KOPT-K1 (cell line): ENCODE data around the gene ARAP1.

Source experiments
- H3K27ac ChIP-seq: fragments of 200-600 bp; sonication (generic); 2 replicates; pipeline ENCODE4 v1.5.1; 2016; ENCODE audit warnings: antibody characterized with exemption, mild to moderate bottlenecking, low read depth, low read length; ENCODE audit not compliant: poor library complexity, severe bottlenecking
- H3K36me3 ChIP-seq: fragments of 200-600 bp; sonication (generic); 2 replicates; pipeline ENCODE4 v1.5.1; 2017; ENCODE audit warnings: antibody characterized with exemption, mild to moderate bottlenecking, low read length, moderate library complexity; ENCODE audit not compliant: insufficient read depth
- H3K9me3 ChIP-seq: fragments of 200-600 bp; sonication (generic); 2 replicates; pipeline ENCODE4 v1.5.1; 2017; ENCODE audit warnings: antibody characterized with exemption, low read length, mild to moderate bottlenecking; ENCODE audit not compliant: insufficient read depth, poor library complexity, severe bottlenecking

The ARAP1 gene

DNA sequence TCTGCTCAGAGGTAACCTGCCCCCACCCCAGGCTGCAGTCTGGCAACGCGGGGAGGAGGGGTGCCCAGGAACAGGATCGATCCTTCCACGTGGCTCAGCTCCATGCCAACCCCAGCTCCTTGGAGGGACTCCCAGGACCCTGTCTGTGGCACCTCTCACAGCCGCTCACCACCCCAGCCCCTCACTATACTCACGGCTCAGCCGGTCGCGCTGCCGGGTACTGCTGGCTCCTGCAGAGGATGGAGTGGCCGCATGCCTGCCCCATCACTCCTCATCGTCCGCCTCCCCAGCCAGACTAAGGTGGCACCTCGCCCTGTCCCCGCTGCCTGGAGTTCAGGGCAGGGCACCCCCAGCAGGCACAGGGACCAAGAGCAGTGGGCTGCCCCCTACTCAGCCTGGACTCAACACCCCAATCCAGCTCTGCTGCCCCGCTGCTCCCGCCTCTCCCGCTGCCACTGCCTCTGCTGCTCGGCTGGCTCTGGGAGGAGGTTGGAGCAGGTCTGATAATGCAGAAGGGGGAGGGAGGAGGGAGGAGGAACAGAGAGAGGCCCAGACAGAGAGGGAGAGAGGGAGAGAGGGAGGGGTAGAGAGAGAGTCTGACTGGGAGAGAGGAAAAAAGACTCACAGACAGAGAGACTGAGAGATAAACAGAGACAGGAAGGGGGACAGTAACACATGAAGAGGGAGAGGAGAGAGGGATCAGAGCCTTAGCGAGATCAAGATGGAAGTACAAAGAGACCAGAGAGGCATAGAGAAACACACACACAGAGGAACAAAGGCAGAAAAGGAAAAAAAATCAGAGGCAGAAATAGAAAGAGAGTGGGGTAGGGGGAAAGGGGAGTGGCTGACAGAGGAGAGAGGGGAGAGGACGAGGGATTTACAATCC lies 78.0 kb downstream of the ARAP1 start, which contains the start of gene PDE2A:
Gene PDE2A, minus strand, starts transcription at position 480 of the 886 bp plus-strand sequence. Its CDS starts 215 bp downstream, at position 265.
- H3K9me3 ChIP-seq: no peaks in the 10 kb centered on the region
- no peak within 1 kb of the TSS for H3K27ac ChIP-seq
- no peaks in the 10 kb centered on the region for H3K36me3 ChIP-seq

DNA sequence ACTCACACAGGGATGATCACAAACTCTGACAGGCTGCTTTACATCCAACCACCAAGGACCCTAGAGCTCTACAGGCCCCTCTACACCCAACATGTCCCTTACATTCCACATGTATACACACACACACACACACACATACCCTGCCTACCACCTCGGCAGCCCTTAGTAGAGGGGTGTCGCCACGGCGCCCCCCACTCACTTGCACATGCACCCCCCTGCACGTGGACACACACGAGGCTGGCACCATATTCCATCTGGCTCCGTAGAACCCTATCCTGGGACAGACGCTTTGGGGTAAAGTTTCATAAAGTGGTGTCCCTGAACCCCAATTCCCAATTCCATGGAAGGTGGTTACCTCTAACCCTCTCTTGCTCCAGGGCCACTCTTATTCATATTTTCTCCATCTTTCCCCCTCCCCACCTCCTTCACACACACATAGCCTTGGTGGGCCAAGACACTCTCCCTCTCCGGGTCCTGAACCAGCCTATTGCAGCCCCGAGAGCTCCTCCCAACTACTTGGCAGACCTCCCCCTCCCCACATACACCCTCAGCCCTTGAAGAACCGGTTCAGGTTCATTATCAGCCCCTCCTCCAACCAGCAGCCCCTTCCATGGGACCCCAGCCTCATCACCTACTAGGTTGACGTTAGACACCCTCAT lies 78.8 kb downstream of the ARAP1 start:
- no peaks in the 10 kb centered on the region for H3K9me3 ChIP-seq
- H3K36me3 ChIP-seq: no peaks in the 10 kb centered on the region
- H3K27ac ChIP-seq: no peak overlapping the region

DNA sequence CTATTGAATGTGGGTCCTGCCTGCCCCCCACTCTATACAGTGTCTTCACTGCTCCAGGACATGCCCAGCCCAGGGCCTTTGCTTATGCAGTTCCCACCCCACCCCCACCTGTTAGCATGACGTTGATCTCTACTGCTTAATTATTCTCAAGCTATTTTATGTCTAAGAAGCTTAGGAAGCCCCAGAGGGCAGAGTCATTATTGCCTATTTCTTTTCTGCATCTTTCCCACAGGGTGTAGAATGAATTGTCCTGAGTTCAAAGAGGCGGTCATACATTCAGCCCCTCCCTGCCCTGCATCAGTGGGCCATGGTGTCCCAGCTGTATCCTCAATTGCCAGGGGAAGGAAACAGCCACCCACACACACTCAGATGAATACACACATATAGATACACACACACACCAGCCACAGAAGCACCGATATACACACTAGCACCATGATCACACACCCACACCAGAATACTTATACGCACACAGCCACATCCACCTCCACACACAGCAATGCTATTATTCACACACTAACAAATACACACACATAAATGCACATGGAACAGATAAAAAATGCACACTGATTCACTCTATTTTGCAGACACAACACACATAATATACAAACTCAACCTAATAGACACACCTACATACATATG lies 79.5 kb downstream of the ARAP1 start:
- Histone ChIP-seq H3K36me3 (no peaks in the 10 kb centered on the region), H3K27ac (no peak overlapping the region), H3K9me3 (peaks cover 4% of the 10 kb centered on the region)

GRCh38 chr11:72671152-72672099 lies 80.8 kb downstream of the ARAP1 start:
- Histone ChIP-seq H3K9me3 (peaks cover 11% of the 10 kb centered on the region), H3K36me3 (no peaks in the 10 kb centered on the region), H3K27ac (no peak overlapping the region)

GRCh38 chr11:72670041-72670440 lies 82.2 kb downstream of the ARAP1 start:
- no peak overlapping the region for H3K27ac ChIP-seq
- H3K9me3 ChIP-seq: peaks cover 11% of the 10 kb centered on the region
- no peaks in the 10 kb centered on the region for H3K36me3 ChIP-seq

DNA sequence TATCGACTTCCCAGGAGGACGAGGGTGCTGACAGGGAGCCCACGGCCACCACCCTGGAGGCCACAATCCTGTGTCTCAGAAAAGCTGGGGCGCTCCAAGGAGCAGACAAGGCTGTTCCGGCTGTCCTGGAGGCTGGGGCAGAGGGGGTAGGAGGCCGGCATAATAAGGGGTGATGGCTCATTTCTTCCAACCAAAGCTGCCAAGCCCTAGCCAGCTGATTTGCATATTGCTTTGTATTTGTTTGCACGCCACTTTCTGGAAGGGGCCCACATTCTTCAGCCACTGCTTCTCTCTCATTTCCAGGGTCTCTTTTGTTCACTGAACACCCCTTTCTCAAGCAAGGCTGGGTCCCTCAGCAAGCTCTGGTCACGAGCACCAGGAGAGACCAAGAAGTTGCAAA lies 82.7 kb downstream of the ARAP1 start:
- no peaks in the 10 kb centered on the region for H3K36me3 ChIP-seq
- no peak overlapping the region for H3K27ac ChIP-seq
- peaks cover 11% of the 10 kb centered on the region for H3K9me3 ChIP-seq

GRCh38 chr11:72668629-72669347 lies 83.4 kb downstream of the ARAP1 start:
- Histone ChIP-seq H3K9me3 (peaks cover 11% of the 10 kb centered on the region), H3K36me3 (no peaks in the 10 kb centered on the region), H3K27ac (no peak overlapping the region)

- Histone ChIP-seq H3K36me3 (no peaks in the 10 kb centered on the region), H3K27ac (no peak overlapping the region), H3K9me3 (peaks cover 11% of the 10 kb centered on the region)
Measured at GRCh38 chr11:72665911-72666472, 86.2 kb downstream of the ARAP1 start.

DNA sequence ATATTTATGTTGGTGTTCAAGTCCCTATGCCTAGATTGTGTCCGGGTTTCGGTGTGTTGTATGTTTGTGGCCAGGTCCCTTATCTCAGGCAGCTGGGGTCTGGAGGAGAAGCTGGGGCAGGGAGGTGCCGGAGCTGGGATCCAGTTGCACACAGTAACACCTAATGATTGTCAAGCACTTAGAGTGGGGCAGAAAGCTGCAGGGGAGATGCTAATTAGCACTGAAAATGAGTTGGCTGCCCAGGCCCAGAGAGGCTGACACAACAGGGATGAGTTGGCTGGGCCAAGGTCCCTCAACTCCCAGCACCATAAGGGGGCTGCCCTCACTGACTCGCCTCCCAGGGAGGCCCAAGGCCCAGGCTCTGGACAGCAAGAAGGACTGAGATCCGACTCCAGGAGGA lies 90.2 kb downstream of the ARAP1 start:
- Histone ChIP-seq H3K9me3 (no peaks in the 10 kb centered on the region), H3K36me3 (no peaks in the 10 kb centered on the region), H3K27ac (no peak overlapping the region)

GRCh38 chr11:72661486-72661885 lies 90.7 kb downstream of the ARAP1 start:
- H3K9me3 ChIP-seq: no peaks in the 10 kb centered on the region
- no peaks in the 10 kb centered on the region for H3K36me3 ChIP-seq
- H3K27ac ChIP-seq: no peak overlapping the region

DNA sequence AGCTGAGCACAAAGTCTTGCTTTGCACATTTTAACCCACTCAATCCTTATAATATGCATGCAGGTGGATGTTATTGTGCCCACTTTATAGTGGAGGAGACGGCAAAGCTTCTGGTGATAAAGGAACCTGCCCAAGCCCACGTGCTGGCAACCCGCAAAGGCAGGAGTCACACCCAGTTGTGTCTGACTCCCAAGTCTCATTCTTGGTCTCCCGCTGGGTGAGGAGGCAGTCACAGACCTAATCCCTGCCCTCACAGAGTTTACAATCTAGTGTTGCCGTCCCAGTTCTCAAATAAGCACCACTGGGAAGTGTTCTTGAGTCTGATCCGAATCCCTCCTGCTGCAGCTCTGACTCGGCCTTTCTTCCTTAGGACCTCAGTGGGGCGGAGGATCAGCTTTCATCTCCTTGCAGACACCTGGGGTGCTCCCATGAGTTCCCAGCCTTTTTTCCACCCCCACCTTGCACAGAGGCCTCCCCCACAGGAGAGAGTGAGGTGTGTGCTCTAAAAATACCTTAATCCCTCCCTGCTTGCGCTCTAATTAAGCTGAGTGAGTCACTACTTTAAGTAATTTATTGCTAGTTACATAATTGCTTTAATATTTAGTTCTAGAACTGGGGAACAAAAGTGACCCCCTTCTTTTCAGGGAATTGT lies 93.1 kb downstream of the ARAP1 start:
- Histone ChIP-seq H3K9me3 (no peaks in the 10 kb centered on the region), H3K27ac (no peak overlapping the region), H3K36me3 (no peaks in the 10 kb centered on the region)

GRCh38 chr11:72657411-72658100 lies 94.7 kb downstream of the ARAP1 start:
- H3K27ac ChIP-seq: no peak overlapping the region
- H3K9me3 ChIP-seq: no peaks in the 10 kb centered on the region
- H3K36me3 ChIP-seq: no peaks in the 10 kb centered on the region

DNA sequence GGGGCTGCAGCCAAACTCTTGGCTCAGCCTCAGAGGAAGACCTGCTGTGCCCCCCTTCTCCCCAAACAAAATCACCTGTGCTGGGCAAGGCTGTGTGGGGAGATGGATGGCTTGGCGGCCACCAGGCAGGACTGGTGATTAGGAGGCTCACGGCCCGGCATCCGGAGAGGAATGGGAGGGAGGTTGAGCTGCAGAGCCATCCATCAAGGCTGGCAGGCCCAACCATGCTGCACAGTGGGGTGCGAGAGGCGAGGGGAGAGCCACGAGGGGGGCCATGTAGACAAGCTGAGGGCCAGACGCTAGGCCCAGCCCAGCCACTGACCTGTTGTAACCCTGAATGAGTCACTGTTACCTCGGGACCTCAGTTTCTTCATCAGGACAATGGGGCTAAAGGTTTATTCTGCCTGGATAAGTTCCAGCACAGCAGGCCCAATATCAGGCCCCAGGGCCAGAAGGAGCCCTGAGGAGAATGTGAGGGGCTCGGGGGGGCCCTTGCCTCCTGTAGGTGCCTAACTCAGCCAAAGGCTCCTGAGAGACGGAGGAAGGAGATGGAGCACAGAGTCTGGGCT lies 96.2 kb downstream of the ARAP1 start:
- Histone ChIP-seq H3K36me3 (no peaks in the 10 kb centered on the region), H3K9me3 (no peaks in the 10 kb centered on the region), H3K27ac (no peak overlapping the region)
